Adipocyte (in vitro differentiated cells): ENCODE measurements around the gene USH2A.

Experiments used
- DNase-seq: peaks from one replicate; pipeline ENCODE4 v3.0.0-alpha.2; 2015; ENCODE audit warnings: low read depth
- H3K27me3 ChIP-seq: replicated peaks from 2 replicates; pipeline ENCODE4 v1.7.0; 2013; ENCODE audit warnings: mild to moderate bottlenecking, low read length, moderate library complexity; ENCODE audit not compliant: control insufficient read depth, insufficient read depth
- H3K36me3 ChIP-seq: 2 replicates; pipeline ENCODE4 v1.7.0; 2013; ENCODE audit warnings: low read length, mild to moderate bottlenecking, moderate library complexity; ENCODE audit not compliant: control insufficient read depth, insufficient read depth, severe bottlenecking
- H3K4me1 ChIP-seq: 2 replicates; pipeline ENCODE4 v1.7.0; 2013; ENCODE audit warnings: mild to moderate bottlenecking, low read length, moderate library complexity; ENCODE audit not compliant: control insufficient read depth, insufficient read depth
- H3K4me3 ChIP-seq: 2 replicates; pipeline ENCODE4 v1.7.0; 2013; ENCODE audit warnings: mild to moderate bottlenecking, low read length, moderate library complexity
- H3K9ac ChIP-seq: 2 replicates; pipeline ENCODE4 v1.7.0; 2013; ENCODE audit warnings: mild to moderate bottlenecking, low read length, moderate library complexity
- H3K9me3 ChIP-seq: 2 replicates; pipeline ENCODE4 v1.7.0; 2013; ENCODE audit warnings: mild to moderate bottlenecking, low read length, moderate library complexity; ENCODE audit not compliant: control insufficient read depth

Gene USH2A

GRCh38 chr1:215637041-215637573, 786.1 kb downstream of the USH2A start:
- Histone ChIP-seq H3K9me3 (no peaks in the 10 kb centered on the region), H3K4me3 (peak overlapping the region; percentile 75), H3K4me1 (peaks cover 19% of the 10 kb centered on the region), H3K9ac (peak overlapping the region; percentile 73), H3K36me3 (no peaks in the 10 kb centered on the region), H3K27me3 (no peaks in the 10 kb centered on the region)
- DNase-seq: peak; percentile 92

- no peaks in the 10 kb centered on the region for H3K9me3 ChIP-seq
- H3K4me3 ChIP-seq: peak overlapping the region; percentile 75
- H3K27me3 ChIP-seq: no peaks in the 10 kb centered on the region
- H3K36me3 ChIP-seq: no peaks in the 10 kb centered on the region
- H3K9ac ChIP-seq: peak overlapping the region; percentile 73
- peak; percentile 95 for DNase-seq
- peaks cover 22% of the 10 kb centered on the region for H3K4me1 ChIP-seq
These were observed 786.8 kb downstream of the USH2A start for GRCh38 chr1:215636258-215636965.

GRCh38 chr1:215635827-215636226, 787.4 kb downstream of the USH2A start:
- no peaks in the 10 kb centered on the region for H3K9me3 ChIP-seq
- no peak for DNase-seq
- no peaks in the 10 kb centered on the region for H3K36me3 ChIP-seq
- peak overlapping the region; percentile 75 for H3K4me3 ChIP-seq
- H3K27me3 ChIP-seq: no peaks in the 10 kb centered on the region
- H3K4me1 ChIP-seq: peaks cover 27% of the 10 kb centered on the region
- H3K9ac ChIP-seq: peak overlapping the region; percentile 73

- Histone ChIP-seq H3K4me3 (no peak overlapping the region), H3K9ac (no peak overlapping the region), H3K27me3 (no peaks in the 10 kb centered on the region), H3K4me1 (peaks cover 16% of the 10 kb centered on the region), H3K9me3 (no peaks in the 10 kb centered on the region), H3K36me3 (no peaks in the 10 kb centered on the region)
- DNase-seq: peak; percentile 45
These were observed 791.8 kb downstream of the USH2A start for GRCh38 chr1:215631489-215631888.

- no peaks in the 10 kb centered on the region for H3K36me3 ChIP-seq
- no peak overlapping the region for H3K9ac ChIP-seq
- DNase-seq: no peak
- H3K27me3 ChIP-seq: no peaks in the 10 kb centered on the region
- H3K4me1 ChIP-seq: peaks cover 12% of the 10 kb centered on the region
- H3K9me3 ChIP-seq: no peaks in the 10 kb centered on the region
- no peak overlapping the region for H3K4me3 ChIP-seq
These were observed 792.2 kb downstream of the USH2A start for GRCh38 chr1:215631040-215631439.

- no peak overlapping the region for H3K9ac ChIP-seq
- no peak overlapping the region for H3K4me3 ChIP-seq
- peaks cover under 1% of the 10 kb centered on the region for H3K4me1 ChIP-seq
- DNase-seq: no peak
- peaks cover 24% of the 10 kb centered on the region for H3K36me3 ChIP-seq
- H3K9me3 ChIP-seq: no peaks in the 10 kb centered on the region
- H3K27me3 ChIP-seq: no peaks in the 10 kb centered on the region
These were observed 797.3 kb downstream of the USH2A start for GRCh38 chr1:215625949-215626348.

GRCh38 chr1:215623162-215623561, 800.1 kb downstream of the USH2A start:
- Histone ChIP-seq H3K9ac (no peak overlapping the region), H3K9me3 (no peaks in the 10 kb centered on the region), H3K4me1 (no peaks in the 10 kb centered on the region), H3K4me3 (no peak overlapping the region), H3K36me3 (peaks cover 48% of the 10 kb centered on the region), H3K27me3 (no peaks in the 10 kb centered on the region)
- DNase-seq: no peak

- Histone ChIP-seq H3K4me1 (no peaks in the 10 kb centered on the region), H3K36me3 (peaks cover 43% of the 10 kb centered on the region), H3K27me3 (no peaks in the 10 kb centered on the region), H3K9ac (no peak overlapping the region), H3K9me3 (peaks cover 2% of the 10 kb centered on the region), H3K4me3 (no peak overlapping the region)
- no peak for DNase-seq
These were observed 805.3 kb downstream of the USH2A start for GRCh38 chr1:215617979-215618378.

- H3K36me3 ChIP-seq: peaks cover 52% of the 10 kb centered on the region
- H3K4me3 ChIP-seq: no peak overlapping the region
These were observed 810.9 kb downstream of the USH2A start for GRCh38 chr1:215612391-215612790.

GRCh38 chr1:215608646-215609045, 814.6 kb downstream of the USH2A start:
- H3K9me3 ChIP-seq: peaks cover 2% of the 10 kb centered on the region
- no peak overlapping the region for H3K9ac ChIP-seq
- H3K27me3 ChIP-seq: no peaks in the 10 kb centered on the region
- no peak for DNase-seq
- H3K4me3 ChIP-seq: no peak overlapping the region
- H3K4me1 ChIP-seq: peaks cover 30% of the 10 kb centered on the region
- peaks cover 56% of the 10 kb centered on the region for H3K36me3 ChIP-seq

More at GRCh38 chr1:215612391-215612790, 810.9 kb downstream of the USH2A start:
- no peak overlapping the region for H3K9ac ChIP-seq
- DNase-seq: no peak
- H3K27me3 ChIP-seq: no peaks in the 10 kb centered on the region
- H3K4me1 ChIP-seq: peaks cover 6% of the 10 kb centered on the region
- H3K9me3 ChIP-seq: peaks cover 2% of the 10 kb centered on the region

GRCh38 chr1:215607412-215607811, 815.8 kb downstream of the USH2A start:
- DNase-seq: no peak
- Histone ChIP-seq H3K9me3 (no peaks in the 10 kb centered on the region), H3K4me1 (peaks cover 34% of the 10 kb centered on the region), H3K27me3 (no peaks in the 10 kb centered on the region), H3K36me3 (peaks cover 43% of the 10 kb centered on the region), H3K4me3 (no peak overlapping the region), H3K9ac (no peak overlapping the region)
